NCI-H146 treated with DMSO at 0.1 percent for 48 hours (cell line): ENCODE measurements around the gene NEK5.
A peak's percentile ranks its signal among the peaks of the same experiment; 100 is the strongest.
"Not testable (repeated sequence)": the region's sequence is repeated elsewhere in the genome, so short reads cannot be mapped to it uniquely, and the experiment has no call there.

Experiments
- DNase-seq: peaks from one replicate; lab custom pipeline; 2025; ENCODE audit not compliant: unreplicated experiment; lab: John Stamatoyannopoulos, UW

The NEK5 gene, protein sequence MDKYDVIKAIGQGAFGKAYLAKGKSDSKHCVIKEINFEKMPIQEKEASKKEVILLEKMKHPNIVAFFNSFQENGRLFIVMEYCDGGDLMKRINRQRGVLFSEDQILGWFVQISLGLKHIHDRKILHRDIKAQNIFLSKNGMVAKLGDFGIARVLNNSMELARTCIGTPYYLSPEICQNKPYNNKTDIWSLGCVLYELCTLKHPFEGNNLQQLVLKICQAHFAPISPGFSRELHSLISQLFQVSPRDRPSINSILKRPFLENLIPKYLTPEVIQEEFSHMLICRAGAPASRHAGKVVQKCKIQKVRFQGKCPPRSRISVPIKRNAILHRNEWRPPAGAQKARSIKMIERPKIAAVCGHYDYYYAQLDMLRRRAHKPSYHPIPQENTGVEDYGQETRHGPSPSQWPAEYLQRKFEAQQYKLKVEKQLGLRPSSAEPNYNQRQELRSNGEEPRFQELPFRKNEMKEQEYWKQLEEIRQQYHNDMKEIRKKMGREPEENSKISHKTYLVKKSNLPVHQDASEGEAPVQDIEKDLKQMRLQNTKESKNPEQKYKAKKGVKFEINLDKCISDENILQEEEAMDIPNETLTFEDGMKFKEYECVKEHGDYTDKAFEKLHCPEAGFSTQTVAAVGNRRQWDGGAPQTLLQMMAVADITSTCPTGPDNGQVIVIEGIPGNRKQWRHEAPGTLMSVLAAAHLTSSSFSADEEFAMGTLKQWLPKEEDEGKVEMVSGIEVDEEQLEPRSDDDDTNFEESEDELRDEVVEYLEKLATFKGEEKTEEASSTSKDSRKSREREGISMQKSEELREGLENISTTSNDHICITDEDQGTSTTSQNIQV

GRCh38 chr13:52128714-52129700 is at the start of gene NEK5:
TSS of gene NEK5 (minus strand) at chr13:52129073. CDS start at chr13:52127482, 1,591 bp downstream.
- peak; percentile 7 for DNase-seq

- no peak for DNase-seq
These were observed 48.4 kb upstream of the NEK5 start for GRCh38 chr13:52177276-52177675.

- not testable (repeated sequence) for DNase-seq
These were observed 45.1 kb upstream of the NEK5 start for GRCh38 chr13:52173970-52174369.

- DNase-seq: no peak
These were observed 44.5 kb upstream of the NEK5 start for GRCh38 chr13:52173373-52173772.

DNA sequence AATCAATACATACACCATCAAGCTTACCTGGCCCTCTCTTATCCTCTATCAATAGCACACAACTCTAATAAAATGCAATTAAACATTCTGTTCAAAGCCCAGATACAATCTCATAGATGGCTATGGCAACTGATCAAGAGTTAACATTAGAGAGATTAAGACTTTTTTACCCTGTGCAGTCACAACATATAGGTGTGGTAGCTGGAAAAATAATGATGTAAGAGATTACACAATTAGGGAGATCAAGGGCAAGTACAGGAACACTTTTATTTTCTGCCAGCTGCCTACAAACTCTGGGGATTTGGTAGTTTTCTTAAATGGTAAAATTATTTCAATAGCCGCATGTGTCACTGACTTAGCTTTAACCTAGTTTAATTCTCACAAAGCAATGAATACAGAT is 42.8 kb upstream of the NEK5 start:
- DNase-seq: not testable (repeated sequence)

DNA sequence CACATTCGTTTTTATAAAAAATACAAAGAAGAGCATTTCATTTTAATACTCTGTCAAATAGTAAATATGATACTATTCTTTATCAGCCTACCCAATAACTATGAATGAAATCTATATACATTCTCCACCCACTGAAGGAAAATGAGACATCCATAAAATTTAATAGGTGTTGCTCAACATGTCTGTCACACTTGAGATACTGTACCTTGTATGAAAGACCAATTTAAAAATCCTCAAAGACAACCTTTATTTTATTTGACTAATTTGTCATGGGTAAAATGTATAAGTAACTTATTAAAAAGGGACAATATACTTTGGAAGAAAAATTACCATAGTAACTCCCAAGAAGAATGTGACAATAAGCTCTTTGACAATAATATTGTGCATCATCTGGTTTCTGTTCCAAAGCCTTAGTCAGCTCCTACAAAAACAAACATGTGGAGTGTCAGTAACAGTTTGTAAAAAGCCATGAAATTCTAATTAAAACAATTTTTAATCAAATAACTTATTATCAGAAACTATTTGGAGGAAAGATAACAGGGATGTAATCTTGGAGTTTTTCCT is 42.0 kb upstream of the NEK5 start:
- not testable (repeated sequence) for DNase-seq

- no peak for DNase-seq
These were observed 41.0 kb upstream of the NEK5 start for GRCh38 chr13:52169839-52170238.

GRCh38 chr13:52165411-52165810 is 36.5 kb upstream of the NEK5 start:
- DNase-seq: no peak

DNA sequence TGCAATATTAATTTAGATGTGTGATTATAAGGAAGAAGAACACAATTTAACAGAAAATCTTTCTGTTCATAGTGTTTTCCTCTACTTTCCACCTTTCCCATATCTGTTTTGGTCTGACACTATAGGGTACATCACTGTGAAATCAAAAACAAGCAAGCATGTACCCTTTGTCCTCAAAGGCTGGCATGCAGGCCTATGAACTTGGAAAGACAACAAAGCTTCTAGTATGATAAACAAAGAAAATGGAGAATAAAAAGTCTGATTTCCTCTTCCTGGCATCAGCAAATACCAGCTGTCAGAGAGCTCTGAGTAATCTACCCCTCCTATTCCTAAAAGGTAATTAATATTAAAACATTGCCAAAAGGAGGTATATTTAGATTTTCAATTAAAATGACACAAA is 36.1 kb upstream of the NEK5 start:
- DNase-seq: no peak

DNA sequence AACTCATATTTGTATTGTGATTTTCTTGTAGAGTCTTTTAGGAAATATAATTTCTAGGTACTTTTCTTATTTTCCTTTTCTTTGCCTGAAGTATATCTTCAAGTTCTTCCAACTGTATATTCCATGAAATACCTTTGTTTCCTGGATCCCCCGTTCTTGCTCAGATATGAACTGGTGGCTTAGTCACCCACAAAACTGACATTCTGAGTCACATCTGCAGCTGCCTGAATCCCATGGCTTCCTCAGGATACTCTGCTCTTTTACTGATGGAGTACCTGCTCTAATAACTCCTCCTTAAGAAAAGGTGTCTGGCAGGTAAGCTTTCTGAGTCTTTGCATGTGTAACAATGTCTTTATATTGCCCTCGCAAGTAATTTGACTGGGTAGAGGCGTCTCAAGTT is 35.0 kb upstream of the NEK5 start:
- not testable (repeated sequence) for DNase-seq

- DNase-seq: no peak
These were observed 33.6 kb upstream of the NEK5 start for GRCh38 chr13:52162279-52163101.

GRCh38 chr13:52161181-52161646 is 32.3 kb upstream of the NEK5 start:
- DNase-seq: no peak

DNA sequence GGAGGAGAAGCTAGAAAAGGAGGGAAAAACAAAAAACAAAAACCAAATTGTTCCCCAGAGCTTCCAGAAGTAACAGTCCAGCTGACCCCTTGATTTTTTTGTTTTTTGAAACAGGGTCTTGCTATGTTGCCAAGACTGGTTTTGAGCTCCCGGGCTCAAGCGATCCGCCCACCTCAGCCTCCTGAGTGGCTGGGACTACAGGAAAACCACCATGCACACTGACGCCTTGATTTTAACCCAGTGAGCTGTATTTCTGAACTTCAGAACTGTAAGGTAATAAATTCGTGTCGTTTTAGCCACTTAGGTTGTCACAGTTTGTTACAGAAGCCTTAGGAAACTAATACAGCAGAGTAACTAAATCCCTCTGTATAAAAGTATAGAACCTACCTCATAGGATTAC is 31.6 kb upstream of the NEK5 start:
- no peak for DNase-seq

DNA sequence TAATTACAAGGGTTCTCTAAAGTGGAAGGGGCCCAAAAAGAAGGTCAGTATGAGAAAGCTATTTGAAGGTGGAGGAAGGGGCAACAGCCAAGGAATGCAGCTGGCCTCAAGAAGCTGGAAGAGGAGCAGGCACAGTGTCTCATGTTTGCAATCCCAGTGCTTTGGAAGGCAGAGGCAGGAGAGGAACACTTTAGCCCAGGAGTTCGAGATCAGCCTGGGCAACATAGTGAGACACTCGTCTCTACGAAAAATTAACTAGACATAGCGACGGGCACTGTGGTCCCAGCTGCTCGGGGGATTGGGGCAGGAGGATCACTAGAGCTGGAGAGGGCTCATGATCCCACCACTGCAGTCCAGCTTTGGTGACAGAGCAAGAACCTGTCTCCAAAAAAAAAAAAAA is 31.2 kb upstream of the NEK5 start:
- DNase-seq: no peak

- DNase-seq: peak; percentile 22
These were observed 30.5 kb upstream of the NEK5 start, which contains the start of gene NEK3 for GRCh38 chr13:52159159-52159982. TSS of gene NEK3 (minus strand) at chr13:52159597. CDS start at chr13:52156191, 3,406 bp downstream.

DNA sequence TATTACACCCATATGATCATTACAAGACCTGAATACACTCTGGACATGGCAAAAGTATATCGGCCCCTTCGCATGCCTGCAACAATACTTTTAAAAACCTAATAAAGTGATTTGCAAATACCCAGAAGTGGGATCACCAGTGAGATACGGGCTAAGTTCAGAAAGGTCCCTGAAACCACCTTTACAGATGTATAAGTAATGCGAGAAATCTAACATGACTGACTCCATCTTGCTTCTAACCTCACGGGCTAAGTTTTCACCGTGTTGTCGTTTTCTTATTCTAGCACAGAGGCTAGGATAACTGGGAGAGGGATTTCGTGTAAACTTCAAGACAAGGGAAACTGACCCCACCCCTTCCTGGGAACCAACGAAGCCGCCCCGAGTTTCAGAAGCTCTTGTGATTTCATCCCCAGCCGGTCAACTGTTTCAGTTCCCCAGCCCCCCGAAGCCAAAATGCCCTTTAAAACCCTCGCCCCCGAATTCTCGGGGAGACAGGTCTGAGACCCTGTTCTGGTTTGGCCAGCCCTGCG is 29.8 kb upstream of the NEK5 start:
- DNase-seq: no peak

DNA sequence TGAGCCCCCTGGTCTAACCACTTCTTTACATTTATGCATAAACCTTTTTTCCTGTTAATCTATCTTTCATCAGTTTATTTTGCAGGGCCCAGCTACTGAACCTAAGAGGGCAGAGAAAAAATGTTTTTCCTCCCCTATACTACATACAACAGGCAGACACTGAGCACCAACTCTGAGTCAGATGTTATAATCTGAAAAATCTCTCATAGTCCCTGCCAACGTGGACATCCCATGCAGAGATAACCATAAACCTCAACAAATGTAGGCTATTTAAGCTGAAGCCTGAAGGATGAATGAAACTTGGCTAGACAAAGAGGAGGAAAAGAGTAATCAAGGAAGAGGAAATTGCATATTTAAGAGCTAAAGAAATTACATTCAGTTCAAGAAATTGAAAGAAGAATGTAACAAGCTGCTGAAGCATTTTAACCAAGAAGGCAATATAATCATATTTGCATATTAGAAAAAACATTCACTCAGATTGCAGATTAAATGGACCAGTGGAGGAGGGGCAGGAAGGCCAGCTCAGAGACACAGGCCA is 27.9 kb upstream of the NEK5 start:
- DNase-seq: no peak

GRCh38 chr13:52155177-52155576 is 26.3 kb upstream of the NEK5 start:
- no peak for DNase-seq
